ENCODE results near the gene WFDC1.

The WFDC1 gene

GRCh38 chr16:84302111-84302954, 7.7 kb downstream of the WFDC1 start:
- DNase-seq (ENCODE audit: low spot score), result no peak

- no peak for DNase-seq (ENCODE audit: low spot score)
Observed at GRCh38 chr16:84303023-84303422, 8.3 kb downstream of the WFDC1 start.

GRCh38 chr16:84303516-84303915, 8.8 kb downstream of the WFDC1 start:
- DNase-seq (ENCODE audit: low spot score), result no peak

- no peak for DNase-seq (ENCODE audit: low spot score)
Observed at GRCh38 chr16:84306564-84306963, 11.9 kb downstream of the WFDC1 start.

- DNase-seq (ENCODE audit: low spot score), result no peak
Observed at GRCh38 chr16:84307209-84307954, 12.7 kb downstream of the WFDC1 start.

GRCh38 chr16:84308120-84308519, 13.4 kb downstream of the WFDC1 start:
- peak; percentile 63 for DNase-seq (ENCODE audit: low spot score)

- no peak for DNase-seq (ENCODE audit: low spot score)
Observed at GRCh38 chr16:84310642-84311041, 16.0 kb downstream of the WFDC1 start.

- DNase-seq (ENCODE audit: low spot score), result no peak
Observed at GRCh38 chr16:84312783-84313382, 18.2 kb downstream of the WFDC1 start.

- DNase-seq (ENCODE audit: low spot score), result no peak
Observed at GRCh38 chr16:84313921-84314320, 19.2 kb downstream of the WFDC1 start.

GRCh38 chr16:84314373-84314772, 19.7 kb downstream of the WFDC1 start:
- DNase-seq (ENCODE audit: low spot score), result no peak

GRCh38 chr16:84314814-84315213, 20.1 kb downstream of the WFDC1 start:
- DNase-seq (ENCODE audit: low spot score), result no peak

- DNase-seq (ENCODE audit: low spot score), result no peak
Observed at GRCh38 chr16:84315422-84315821, 20.7 kb downstream of the WFDC1 start.

GRCh38 chr16:84318091-84318975, 23.7 kb downstream of the WFDC1 start:
- DNase-seq (ENCODE audit: low spot score), result no peak

- DNase-seq (ENCODE audit: low spot score), result no peak
Observed at GRCh38 chr16:84319146-84319760, 24.6 kb downstream of the WFDC1 start.

GRCh38 chr16:84320511-84320910, 25.8 kb downstream of the WFDC1 start:
- no peak for DNase-seq (ENCODE audit: low spot score)

- no peak for DNase-seq (ENCODE audit: low spot score)
Observed at GRCh38 chr16:84321932-84322331, 27.3 kb downstream of the WFDC1 start.

- no peak for DNase-seq (ENCODE audit: low spot score)
Observed at GRCh38 chr16:84322749-84323148, 28.1 kb downstream of the WFDC1 start.

GRCh38 chr16:84323606-84324005, 28.9 kb downstream of the WFDC1 start:
- no peak for DNase-seq (ENCODE audit: low spot score)

- no peak for DNase-seq (ENCODE audit: low spot score)
Observed at GRCh38 chr16:84324434-84325262, 30.0 kb downstream of the WFDC1 start.

- no peak for DNase-seq (ENCODE audit: low spot score)
Observed at GRCh38 chr16:84326545-84326944, 31.9 kb downstream of the WFDC1 start.
